HG03064 (cell line): ENCODE data around the gene PLGLB1.
"Not testable (repeated sequence)": the region's sequence is repeated elsewhere in the genome, so short reads cannot be mapped to it uniquely, and the experiment has no call there.

Source experiments
- ATAC-seq: cut with Tn5 transposase; IDR thresholded peaks from one replicate; pipeline ENCODE4 v1.9.1; 2021; ENCODE audit warnings: low read depth; ENCODE audit not compliant: unreplicated experiment

The PLGLB1 gene

DNA sequence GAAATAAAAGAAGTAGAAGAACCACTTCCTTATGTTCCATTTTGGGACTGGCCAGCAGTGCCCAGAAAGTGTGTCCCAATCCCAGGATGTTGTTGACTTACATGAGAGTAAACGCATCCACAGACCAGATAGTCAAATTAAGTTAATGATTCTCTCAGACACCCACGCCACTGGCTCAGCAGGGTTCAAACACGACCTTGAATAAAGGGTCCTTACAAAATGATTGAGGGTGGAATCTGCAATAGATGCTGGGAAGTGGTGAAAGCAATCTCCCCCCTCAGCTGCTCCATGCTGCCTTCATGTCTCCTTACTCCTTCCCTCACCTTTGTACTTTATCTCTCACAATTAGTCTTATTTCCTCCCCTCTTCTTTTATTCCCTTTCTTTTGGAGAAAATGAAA lies at the start of gene PLGLB1:
Gene PLGLB1, minus strand, starts transcription at position 101 of the 400 bp plus-strand sequence. Its CDS starts 61 bp downstream, at position 40.
- not testable (repeated sequence) for ATAC-seq

DNA sequence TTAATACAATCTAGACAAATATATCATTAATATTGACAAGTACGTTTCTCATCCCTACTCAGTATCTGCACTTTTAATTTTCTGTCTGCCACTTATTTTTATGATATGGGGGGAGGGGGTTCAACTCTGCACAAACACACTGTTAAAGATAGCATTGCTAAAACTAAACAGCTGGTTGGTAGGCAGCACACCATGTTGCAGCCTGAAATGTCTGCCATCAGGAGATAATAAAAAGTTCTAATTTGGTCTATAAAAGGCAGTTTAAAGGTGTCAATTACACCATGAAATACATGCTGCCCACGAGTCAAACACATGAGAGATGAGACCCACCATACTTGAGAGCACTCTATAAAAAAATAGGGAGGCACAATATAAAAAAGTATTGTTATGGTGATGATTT lies 42.7 kb upstream of the PLGLB1 start:
- ATAC-seq = not testable (repeated sequence)

DNA sequence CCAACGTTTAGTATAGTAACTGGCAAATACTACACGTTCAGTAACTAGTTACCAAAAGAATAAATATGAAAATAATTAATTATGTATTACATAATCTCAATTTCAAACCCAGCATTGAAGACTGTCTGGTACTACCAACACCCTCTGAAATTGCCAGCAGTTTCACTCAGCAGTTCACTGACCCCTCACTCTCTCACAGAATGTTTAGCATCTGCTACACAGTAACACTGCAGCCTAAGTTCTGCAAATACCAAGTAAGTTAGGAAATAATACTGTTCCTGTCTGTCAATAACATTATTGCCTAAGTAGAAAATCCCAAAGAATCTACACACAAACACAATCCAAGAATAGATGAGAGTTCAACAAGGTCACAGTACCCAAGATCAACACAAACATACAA lies 41.8 kb upstream of the PLGLB1 start:
- ATAC-seq = not testable (repeated sequence)

DNA sequence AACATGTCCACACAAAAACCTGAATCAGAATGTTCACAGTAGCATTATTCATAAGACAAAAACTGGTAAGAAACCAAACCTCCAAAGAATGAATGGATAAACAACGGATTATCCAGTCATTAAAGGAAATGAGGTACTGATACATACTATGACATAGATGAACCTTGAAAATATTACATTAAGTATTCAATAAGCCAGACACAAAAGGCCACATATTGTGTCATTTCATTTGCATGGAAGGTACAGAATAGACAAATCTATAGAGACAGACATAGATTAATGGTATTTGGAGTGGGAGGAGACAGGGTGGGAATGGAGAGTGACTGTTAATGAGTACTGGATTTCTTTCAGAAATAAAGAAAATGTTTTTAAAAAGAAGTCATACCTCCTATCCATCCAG lies 39.9 kb upstream of the PLGLB1 start:
- not testable (repeated sequence) for ATAC-seq

DNA sequence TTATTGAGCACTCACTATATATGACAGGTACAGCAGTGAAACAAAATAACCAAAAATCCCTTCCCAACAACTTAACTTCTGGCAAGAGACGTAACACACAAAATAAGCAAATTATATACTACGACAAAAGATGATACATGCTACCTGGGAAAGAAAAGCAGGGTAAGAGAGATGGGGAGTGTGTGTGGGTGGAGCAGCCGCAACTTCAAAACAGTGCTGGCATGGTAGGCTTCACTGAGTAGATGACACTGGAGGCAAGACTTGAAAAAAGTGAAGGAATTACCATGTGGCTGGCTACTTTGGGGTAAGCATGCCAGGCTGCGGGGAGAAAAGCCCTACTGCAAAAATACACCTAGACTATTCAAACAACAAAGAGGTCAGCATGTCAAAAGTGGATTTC lies 36.0 kb upstream of the PLGLB1 start:
- not testable (repeated sequence) for ATAC-seq

DNA sequence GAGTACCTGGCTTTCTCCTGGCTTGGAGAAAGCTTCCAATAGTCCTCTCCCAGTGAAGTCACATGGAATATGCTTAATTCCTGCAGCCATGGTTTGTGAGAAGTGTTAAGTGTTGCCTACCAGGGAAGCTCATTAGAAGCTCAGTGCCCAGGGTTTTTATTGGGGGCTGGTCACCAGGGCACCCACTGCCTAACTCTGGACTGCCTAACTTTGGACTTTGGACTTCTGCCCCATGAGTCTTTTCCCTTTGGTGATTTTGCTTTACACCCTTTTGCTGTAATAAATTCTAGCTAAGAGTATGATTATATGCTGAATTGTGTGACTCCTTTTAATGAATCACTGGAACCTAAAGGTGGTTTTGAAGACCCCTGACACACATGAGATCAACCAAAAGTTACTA lies 35.2 kb upstream of the PLGLB1 start:
- ATAC-seq = not testable (repeated sequence)

DNA sequence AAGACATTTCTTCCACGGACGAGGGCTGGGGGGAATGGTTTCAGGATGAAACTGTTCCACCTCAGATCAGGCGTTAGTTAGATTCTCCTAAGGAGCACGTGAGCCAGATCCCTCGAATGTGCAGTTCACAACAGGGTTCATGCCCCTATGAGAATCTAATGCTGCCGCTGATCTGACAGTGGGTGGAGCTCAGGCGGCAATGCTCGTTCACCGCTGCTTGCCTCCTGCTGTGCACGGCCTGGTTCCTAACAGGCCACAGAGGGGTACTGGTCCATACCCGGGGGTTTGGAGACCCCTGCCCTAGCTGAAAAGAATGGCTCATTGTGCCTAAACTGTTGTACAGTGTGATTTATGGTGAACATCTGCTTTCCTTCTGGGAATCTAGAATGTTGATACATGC lies 34.8 kb upstream of the PLGLB1 start:
- ATAC-seq = not testable (repeated sequence)

DNA sequence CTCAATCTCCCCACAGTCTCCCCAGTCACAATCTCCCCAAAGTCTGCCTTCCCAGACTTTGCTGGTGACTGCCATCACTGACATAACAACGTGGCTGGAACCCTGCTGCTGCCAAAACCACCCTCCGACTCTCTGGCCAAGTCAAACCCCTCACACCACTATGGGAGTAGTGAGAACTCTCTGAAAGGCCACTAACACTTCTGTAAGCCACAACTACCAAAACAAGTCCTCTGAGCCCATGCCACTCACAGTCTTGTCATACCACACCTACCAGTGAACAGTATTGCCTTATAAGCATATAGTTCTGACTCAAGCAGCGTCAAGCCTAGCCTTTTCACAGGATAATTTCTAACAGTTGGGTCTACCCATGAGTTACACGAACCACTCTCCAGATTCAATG lies 32.7 kb upstream of the PLGLB1 start:
- ATAC-seq = not testable (repeated sequence)

DNA sequence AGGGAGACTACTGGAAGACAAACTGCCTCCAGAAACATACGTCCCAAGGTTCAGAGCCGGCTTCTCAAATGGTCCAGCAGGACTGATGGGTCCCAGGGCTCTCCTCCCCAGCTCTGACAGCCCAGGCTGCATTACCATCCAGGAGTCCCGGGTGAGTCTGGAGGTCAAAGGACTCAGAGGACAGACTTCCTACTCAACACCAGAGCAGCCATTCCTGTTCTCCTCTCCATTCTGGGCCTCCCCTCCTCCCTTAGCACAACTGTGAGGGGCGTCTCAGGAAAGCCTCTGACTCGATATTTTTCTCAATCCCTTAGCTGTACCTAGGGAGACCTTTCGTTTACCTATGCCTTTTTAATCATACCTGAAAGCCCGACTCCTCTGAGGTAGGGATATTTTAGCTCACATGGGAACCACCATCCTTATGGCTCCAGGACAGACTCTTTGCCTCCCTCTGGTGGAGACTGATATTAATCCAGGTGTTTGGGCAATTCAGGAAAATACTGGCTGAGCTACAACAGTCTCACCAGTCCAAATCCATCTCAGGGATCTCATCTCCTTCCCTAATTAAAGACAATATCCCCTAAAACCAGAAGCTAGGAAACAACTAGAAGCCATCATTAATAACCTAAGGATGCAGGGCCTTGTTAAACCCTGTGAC lies 19.8 kb upstream of the PLGLB1 start:
- ATAC-seq = not testable (repeated sequence)

DNA sequence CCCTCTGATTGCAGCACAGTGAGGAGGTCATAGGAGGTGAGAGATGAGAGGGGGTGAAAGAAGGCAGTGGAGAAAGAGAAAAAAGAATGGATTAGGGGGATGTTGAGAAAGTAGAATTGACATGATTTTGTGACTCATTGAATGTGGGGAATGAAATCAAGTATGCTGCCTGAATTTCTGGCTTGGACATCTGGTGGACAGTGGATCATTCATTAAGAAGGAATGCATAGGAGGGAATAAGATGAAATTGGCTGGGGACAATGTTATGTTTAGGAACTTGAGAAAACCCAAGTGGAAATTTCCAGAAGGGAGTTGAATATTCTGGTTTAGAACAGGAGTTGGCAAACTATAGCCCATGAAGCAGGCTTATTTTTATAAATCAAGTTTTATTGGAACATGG lies 7.0 kb upstream of the PLGLB1 start:
- not testable (repeated sequence) for ATAC-seq

DNA sequence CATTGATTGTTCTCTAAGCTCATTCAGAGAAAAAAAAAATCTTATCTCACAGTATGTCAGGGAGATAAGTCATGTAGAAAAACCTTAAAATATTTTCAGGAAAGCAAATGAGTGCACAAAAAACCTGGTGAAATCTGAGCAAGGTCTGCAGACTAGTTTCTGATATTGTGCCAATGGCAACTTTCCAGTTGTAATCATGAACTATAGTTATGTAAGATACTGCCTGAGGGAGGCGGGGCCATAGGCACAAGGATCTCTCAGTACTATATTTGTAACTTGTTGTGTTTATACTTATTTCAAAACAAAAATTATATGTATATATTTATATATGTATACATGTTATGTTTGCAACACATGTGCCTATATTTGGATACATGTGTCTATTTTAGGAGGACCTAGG lies 5.2 kb upstream of the PLGLB1 start:
- not testable (repeated sequence) for ATAC-seq

DNA sequence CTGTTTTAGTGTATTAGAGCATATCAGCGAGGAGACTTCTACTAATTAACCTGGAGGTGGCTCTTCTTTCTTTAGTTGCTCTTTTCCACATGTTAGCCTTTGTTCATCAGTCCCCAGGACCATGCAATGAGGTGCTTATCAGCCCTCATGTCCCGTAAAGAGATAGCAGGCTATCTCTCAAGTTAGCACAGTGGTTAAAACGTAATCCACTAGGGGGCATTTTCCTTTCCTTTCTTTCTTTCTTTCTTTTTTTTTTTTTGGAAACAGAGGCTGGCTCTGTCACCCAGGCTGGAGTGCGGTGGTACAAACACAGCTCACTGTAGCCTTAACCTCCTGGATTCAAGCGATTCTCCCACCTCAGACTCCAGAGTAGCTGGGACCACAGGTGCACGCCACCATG lies 4.3 kb upstream of the PLGLB1 start:
- ATAC-seq = not testable (repeated sequence)

DNA sequence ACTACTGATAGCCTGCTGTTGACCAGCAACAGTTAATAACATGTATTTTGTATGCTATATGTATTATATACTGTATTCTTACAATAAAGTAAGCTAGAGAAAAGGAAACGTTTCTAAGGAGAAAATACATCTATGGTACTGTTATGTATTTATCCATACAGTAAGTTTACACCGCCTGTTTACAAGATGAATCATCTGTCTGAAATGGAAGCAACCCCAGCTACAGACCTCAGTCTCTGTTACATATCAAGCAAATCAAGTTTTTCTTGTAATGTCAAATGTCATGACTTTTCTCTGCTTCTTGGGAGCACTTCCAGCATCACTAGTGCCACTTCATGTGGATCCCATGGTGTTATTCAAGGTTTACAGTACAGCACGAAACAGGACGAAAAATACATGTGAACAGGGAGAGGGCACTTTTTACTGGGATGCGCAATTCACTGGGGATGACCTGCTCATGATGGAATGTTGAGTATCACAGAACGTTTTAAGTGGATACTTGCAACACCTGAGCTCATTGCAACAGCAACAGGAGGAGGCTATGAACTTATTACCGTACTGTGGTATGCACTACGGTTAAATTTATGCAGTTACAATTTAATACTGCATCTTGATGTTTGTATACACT lies 2.5 kb upstream of the PLGLB1 start:
- ATAC-seq = not testable (repeated sequence)

DNA sequence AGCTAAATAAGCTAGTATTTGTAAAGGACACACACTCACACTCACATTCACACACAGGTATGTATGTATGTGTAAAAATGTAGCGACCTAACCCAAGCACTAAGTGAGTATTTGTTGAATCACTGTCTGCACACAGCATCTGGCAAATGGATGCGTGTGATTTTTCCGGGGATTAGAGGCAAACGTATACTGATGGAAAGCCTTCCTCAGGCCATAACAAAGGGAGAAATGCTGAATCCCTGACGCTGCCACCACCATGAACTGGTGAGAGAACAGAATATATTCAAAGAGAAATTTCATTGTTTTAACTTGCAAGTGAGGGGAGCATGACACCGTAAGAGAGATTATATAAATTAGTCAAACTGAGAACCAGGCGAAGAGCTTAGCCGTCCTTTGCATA lies 601 bp downstream of the PLGLB1 start:
- not testable (repeated sequence) for ATAC-seq

DNA sequence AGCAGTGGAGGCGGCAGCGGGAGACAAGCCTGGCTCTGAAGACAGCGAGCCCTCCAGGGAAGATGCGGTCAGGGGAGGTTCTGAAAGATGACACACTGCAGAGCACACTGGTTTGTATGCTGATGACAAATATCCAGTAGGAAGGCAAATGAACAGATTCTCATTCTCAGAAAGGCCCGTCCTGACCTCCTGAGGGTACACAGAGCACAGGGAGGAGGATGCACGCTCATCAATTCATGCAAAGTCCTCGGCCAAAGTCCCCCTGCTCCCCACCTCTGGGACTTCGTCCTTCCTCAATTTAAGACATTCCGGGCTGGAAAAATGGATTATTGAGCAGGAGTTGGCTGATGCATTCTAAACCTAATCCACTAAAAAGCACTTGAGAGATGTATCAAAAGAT lies 2.6 kb downstream of the PLGLB1 start:
- not testable (repeated sequence) for ATAC-seq

DNA sequence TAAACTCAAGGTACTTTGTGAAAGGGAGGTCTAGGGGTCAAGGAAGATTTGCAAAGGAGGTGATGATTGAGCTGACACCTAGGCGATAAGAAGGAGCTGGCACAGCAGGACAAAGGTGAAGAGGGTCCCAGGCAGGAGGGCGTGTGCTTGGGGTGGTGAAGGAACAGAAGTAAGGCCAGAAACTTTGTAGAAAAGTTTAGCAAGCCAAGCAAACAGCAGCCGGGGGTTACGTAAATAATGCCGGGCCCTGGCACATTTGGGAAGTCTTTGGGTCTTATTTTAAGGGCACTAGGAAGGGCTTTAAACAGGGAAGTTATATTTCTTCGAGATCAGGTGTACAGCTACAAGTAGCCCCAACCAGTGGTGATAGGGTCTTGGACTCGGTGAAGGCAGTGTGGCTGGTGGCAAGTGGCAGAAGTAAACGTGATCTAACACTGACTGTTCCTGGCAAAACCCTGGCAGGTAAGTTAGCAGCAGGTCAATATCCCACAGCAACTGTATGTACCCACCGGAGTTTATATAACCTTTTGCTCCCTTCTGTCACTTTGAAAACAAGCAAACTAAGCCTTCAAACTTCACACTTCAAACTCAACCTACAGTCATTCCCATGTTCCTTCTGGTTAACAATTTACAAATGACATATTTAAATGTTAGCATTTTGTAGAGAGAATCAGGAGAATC lies 7.0 kb downstream of the PLGLB1 start:
- not testable (repeated sequence) for ATAC-seq

DNA sequence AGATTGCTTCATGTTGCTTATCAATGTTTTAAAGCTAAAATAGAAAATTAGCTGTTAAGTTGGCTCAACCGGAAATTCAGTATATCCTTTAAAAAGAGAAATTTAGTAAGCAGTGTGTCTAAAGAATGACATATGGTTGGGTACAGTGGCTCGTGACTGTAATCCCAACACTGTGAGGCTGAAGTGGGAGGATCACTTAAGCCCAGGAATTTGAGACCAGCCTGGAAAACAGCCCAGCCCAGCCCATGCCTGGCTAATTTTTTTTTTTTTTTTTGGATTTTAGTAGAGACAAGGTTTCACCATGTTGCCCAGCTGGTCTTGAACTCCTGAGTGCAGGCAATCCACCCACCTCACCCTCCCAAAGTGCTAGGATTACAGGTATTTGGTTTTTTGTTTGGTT lies 17.2 kb downstream of the PLGLB1 start:
- not testable (repeated sequence) for ATAC-seq
